Small intestine (tissue), 16 donors: ENCODE data around the gene GAGE12D. TPM values are rescaled to one million over a fixed set of nuclear protein-coding genes. Genes with fewer than 3 reads are reported as not detected.
"Not testable (repeated sequence)": the region's sequence is repeated elsewhere in the genome, so short reads cannot be mapped to it uniquely, and the experiment has no call there.

Experiments
- DNase-seq, 2 donors: peaks; one replicate each; pipeline versions ENCODE4 v3.0.0 to v3.0.0-alpha.2; 2013
- FAIRE-seq: peaks from 2 replicates; lab custom pipeline; 2012; peaks lifted over from hg19 to GRCh38; lab: Jason Lieb, UNC
- H3K27ac ChIP-seq, 3 donors: one replicate each; pipeline ENCODE4 v1.5.1; 2013; ENCODE audit warnings: low read length in 2 of 3, mild to moderate bottlenecking in 2 of 3, control low read depth in 1 of 3, inconsistent platforms in 1 of 3, low read depth in 1 of 3, moderate library complexity in 1 of 3
- H3K27me3 ChIP-seq, 3 donors: one replicate each; pipeline ENCODE4 v1.6.1; 2013; ENCODE audit warnings: low read length in 3 of 3, inconsistent platforms in 1 of 3; ENCODE audit not compliant: control insufficient read depth in 3 of 3, insufficient read depth in 3 of 3
- H3K36me3 ChIP-seq, 3 donors: one replicate each; pipeline ENCODE4 v1.6.1; 2013; ENCODE audit warnings: low read length in 3 of 3, inconsistent platforms in 1 of 3, low read depth in 1 of 3, mild to moderate bottlenecking in 1 of 3, moderate library complexity in 1 of 3; ENCODE audit not compliant: control insufficient read depth in 3 of 3, insufficient read depth in 2 of 3
- H3K4me1 ChIP-seq, 3 donors: one replicate each; pipeline ENCODE4 v1.6.1; 2013; ENCODE audit warnings: low read length in 2 of 3, inconsistent platforms in 1 of 3, low read depth in 1 of 3, mild to moderate bottlenecking in 1 of 3, moderate library complexity in 1 of 3; ENCODE audit not compliant: control insufficient read depth in 3 of 3, insufficient read depth in 2 of 3
- H3K4me3 ChIP-seq, 3 donors: one replicate each; pipeline ENCODE4 v1.5.1; 2013; ENCODE audit warnings: low read length in 3 of 3, control low read depth in 1 of 3, inconsistent platforms in 1 of 3, low read depth in 1 of 3, mild to moderate bottlenecking in 1 of 3, moderate library complexity in 1 of 3
- H3K9me3 ChIP-seq, 2 donors: one replicate each; pipeline ENCODE4 v1.6.1; 2013; ENCODE audit warnings: low read depth in 1 of 2, low read length in 1 of 2; ENCODE audit not compliant: control insufficient read depth in 2 of 2, insufficient read depth in 1 of 2
- WGBS, 3 donors: extraction: QIAGEN DNeasy Blood & Tissue Kit; methylation state at CpG; one replicate each; pipeline ENCODE4 v1.1.7; 2013; 5-methylcytosine and 5-hydroxymethylcytosine counted together
- long read RNA-seq, 10 donors: transcript quantifications; one replicate each; lab custom pipeline, GENCODE V29; 2026
- polyA plus RNA-seq, 4 donors: library from polyadenylated mRNA; stranded (reverse) in 3 of 4; unstranded in 1 of 4; fragments of 200-250 nt in 3 of 4; fragments of 120-200 nt in 1 of 4; gene quantifications; one replicate each; pipeline versions ENCODE4 v1.2.1 to v1.2.3, GENCODE V29; 2013
- donor health status: healthy with polysubstance abuse.
- donor health status: control.
- donor health status: control.
- donor health status: Bipolar disorder and iron deficiency.
- donor health status: healthy.

GAGE12D gene
- polyA plus RNA-seq, result not detected
- long read RNA-seq, donor 1, result 0 reads
- long read RNA-seq, donor 2, result 0 reads
- long read RNA-seq, donor 3, result 0 reads
- long read RNA-seq, donor 4, result 0 reads
- long read RNA-seq, donor 5, result 0 reads
- long read RNA-seq, donor 6, result 0 reads
- long read RNA-seq, donor 7, result 0 reads
- long read RNA-seq, donor 8, result 0 reads
- long read RNA-seq, donor 9, result 0 reads
- long read RNA-seq, donor 10, result 0 reads

DNA sequence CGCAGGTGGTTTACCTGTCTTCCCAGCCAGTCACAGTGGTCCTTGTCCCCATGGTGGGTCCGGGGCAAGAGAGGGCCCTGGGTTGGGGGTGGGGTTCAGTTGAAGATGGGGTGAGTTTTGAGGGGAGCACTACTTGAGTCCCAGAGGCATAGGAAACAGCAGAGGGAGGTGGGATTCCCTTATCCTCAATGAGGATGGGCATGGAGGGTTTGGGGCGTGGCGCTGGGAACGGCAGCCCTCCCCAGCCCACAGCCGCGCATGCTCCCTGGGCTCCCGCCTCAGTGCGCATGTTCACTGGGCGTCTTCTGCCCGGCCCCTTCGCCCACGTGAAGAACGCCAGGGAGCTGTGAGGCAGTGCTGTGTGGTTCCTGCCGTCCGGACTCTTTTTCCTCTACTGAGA lies at the start of gene GAGE12D:
Gene GAGE12D (plus strand): TSS at position 301 of the 400 bp plus-strand sequence. CDS start 1,155 bp downstream, outside the sequence.
- WGBS, 3 donors, result no CpG with 5 or more reads among the region's 16 CpGs
- not testable (repeated sequence) for DNase-seq, H3K36me3 ChIP-seq, H3K27ac ChIP-seq, H3K4me1 ChIP-seq, H3K27me3 ChIP-seq, H3K9me3 ChIP-seq, FAIRE-seq, H3K4me3 ChIP-seq

- WGBS, 3 donors, result no CpG with 5 or more reads among the region's 16 CpGs
- H3K4me1 ChIP-seq, H3K27ac ChIP-seq, DNase-seq, H3K36me3 ChIP-seq, FAIRE-seq, H3K9me3 ChIP-seq, H3K4me3 ChIP-seq, H3K27me3 ChIP-seq: not testable (repeated sequence)
Observed at GRCh38 chrX:49531877-49532276, 9.7 kb upstream of the GAGE12D start, which contains the start of gene GAGE12C. Gene GAGE12C (plus strand): TSS chrX:49532177. CDS start chrX:49533332, 1,155 bp downstream.

DNA sequence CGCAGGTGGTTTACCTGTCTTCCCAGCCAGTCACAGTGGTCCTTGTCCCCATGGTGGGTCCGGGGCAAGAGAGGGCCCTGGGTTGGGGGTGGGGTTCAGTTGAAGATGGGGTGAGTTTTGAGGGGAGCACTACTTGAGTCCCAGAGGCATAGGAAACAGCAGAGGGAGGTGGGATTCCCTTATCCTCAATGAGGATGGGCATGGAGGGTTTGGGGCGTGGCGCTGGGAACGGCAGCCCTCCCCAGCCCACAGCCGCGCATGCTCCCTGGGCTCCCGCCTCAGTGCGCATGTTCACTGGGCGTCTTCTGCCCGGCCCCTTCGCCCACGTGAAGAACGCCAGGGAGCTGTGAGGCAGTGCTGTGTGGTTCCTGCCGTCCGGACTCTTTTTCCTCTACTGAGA lies 9.5 kb downstream of the GAGE12D start, which contains the start of gene GAGE12E:
Gene GAGE12E (plus strand): TSS at position 301 of the 400 bp plus-strand sequence. CDS start 1,155 bp downstream, outside the sequence.
- not testable (repeated sequence) for H3K4me3 ChIP-seq, H3K9me3 ChIP-seq, H3K27ac ChIP-seq, H3K36me3 ChIP-seq, FAIRE-seq, H3K27me3 ChIP-seq, DNase-seq, H3K4me1 ChIP-seq
- WGBS, 3 donors, result no CpG with 5 or more reads among the region's 16 CpGs

GRCh38 chrX:49560542-49560941 lies 19.0 kb downstream of the GAGE12D start, which contains the start of gene GAGE12F:
Gene GAGE12F (plus strand): TSS chrX:49560842. CDS start chrX:49561997, 1,155 bp downstream.
- H3K9me3 ChIP-seq, FAIRE-seq, H3K4me1 ChIP-seq, DNase-seq, H3K27ac ChIP-seq, H3K27me3 ChIP-seq, H3K36me3 ChIP-seq, H3K4me3 ChIP-seq: not testable (repeated sequence)
- WGBS, 3 donors, result no CpG with 5 or more reads among the region's 16 CpGs

GRCh38 chrX:49568728-49569127 lies 27.2 kb downstream of the GAGE12D start:
- not testable (repeated sequence) for H3K27ac ChIP-seq, H3K9me3 ChIP-seq, H3K36me3 ChIP-seq, FAIRE-seq, H3K4me3 ChIP-seq, H3K27me3 ChIP-seq, DNase-seq, H3K4me1 ChIP-seq
- no CpG with 5 or more reads among the region's 11 CpGs for WGBS, 3 donors

DNA sequence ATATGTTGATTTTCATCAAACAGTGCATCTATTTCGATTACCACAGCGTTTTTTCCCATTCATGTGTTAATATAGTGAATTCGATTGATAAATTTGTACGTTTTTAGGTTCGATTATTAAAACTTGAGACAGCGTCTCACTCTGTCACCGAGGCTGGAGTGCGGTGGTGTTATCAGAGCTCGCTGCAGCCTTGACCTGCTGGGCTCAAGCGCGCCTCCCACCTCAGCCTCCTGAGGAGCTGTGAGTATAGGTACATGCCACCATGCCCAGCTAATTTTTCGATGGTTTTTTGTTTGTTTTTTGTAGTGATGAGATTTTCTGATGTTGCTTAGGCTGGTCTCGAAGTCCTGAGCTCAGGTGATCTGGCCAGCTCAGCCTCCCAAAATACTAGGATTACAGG lies 27.6 kb downstream of the GAGE12D start:
- FAIRE-seq, DNase-seq: not testable (repeated sequence)
- no CpG with 5 or more reads among the region's 13 CpGs for WGBS, 3 donors

DNA sequence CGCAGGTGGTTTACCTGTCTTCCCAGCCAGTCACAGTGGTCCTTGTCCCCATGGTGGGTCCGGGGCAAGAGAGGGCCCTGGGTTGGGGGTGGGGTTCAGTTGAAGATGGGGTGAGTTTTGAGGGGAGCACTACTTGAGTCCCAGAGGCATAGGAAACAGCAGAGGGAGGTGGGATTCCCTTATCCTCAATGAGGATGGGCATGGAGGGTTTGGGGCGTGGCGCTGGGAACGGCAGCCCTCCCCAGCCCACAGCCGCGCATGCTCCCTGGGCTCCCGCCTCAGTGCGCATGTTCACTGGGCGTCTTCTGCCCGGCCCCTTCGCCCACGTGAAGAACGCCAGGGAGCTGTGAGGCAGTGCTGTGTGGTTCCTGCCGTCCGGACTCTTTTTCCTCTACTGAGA lies 28.6 kb downstream of the GAGE12D start, which contains the start of gene GAGE12G:
Gene GAGE12G (plus strand): TSS at position 301 of the 400 bp plus-strand sequence. CDS start 1,155 bp downstream, outside the sequence.
- H3K36me3 ChIP-seq, FAIRE-seq: not testable (repeated sequence)
- WGBS, 3 donors, result no CpG with 5 or more reads among the region's 16 CpGs

More for the DNA sequence above, 27.6 kb downstream of the GAGE12D start:
- not testable (repeated sequence) for H3K27ac ChIP-seq, H3K4me3 ChIP-seq, H3K4me1 ChIP-seq, H3K27me3 ChIP-seq, H3K9me3 ChIP-seq, H3K36me3 ChIP-seq

GRCh38 chrX:49579649-49580048 lies 38.1 kb downstream of the GAGE12D start, which contains the start of gene GAGE12H:
Gene GAGE12H (plus strand): TSS chrX:49579949. CDS start chrX:49581104, 1,155 bp downstream.
- not testable (repeated sequence) for FAIRE-seq
- no CpG with 5 or more reads among the region's 16 CpGs for WGBS, 3 donors

More for the DNA sequence above, 28.6 kb downstream of the GAGE12D start, which contains the start of gene GAGE12G:
- DNase-seq, H3K4me3 ChIP-seq, H3K9me3 ChIP-seq, H3K4me1 ChIP-seq, H3K27me3 ChIP-seq, H3K27ac ChIP-seq: not testable (repeated sequence)

More at GRCh38 chrX:49579649-49580048, 38.1 kb downstream of the GAGE12D start, which contains the start of gene GAGE12H:
- not testable (repeated sequence) for DNase-seq, H3K9me3 ChIP-seq, H3K27ac ChIP-seq, H3K36me3 ChIP-seq, H3K4me1 ChIP-seq, H3K4me3 ChIP-seq, H3K27me3 ChIP-seq
